K562 (cell line): Measurements from ENCODE around the gene MTSS2.

Experiments used
- BHLHE40 ChIP-seq: IDR thresholded peaks from 2 replicates; pipeline ENCODE4 v1.6.1; 2011; ENCODE audit warnings: low read length, improper control_type of control experiment
- EP300 ChIP-seq: IDR thresholded peaks from 2 replicates; pipeline ENCODE4 v1.6.1; 2012; ENCODE audit warnings: low read length, improper control_type of control experiment
- HDAC2 ChIP-seq: fragments of 450-650 bp; IDR thresholded peaks from 2 replicates; pipeline ENCODE4 v1.6.1; 2016; ENCODE audit warnings: mild to moderate bottlenecking
- MAFK ChIP-seq: IDR thresholded peaks from 2 replicates; pipeline ENCODE4 v1.6.1; 2011; ENCODE audit warnings: low read length, improper control_type of control experiment
- RFX5 ChIP-seq: IDR thresholded peaks from 2 replicates; pipeline ENCODE4 v1.6.1; 2011; ENCODE audit warnings: low read depth, mild to moderate bottlenecking, improper control_type of control experiment, low read length
- ZBTB7A ChIP-seq: IDR thresholded peaks from 2 replicates; pipeline ENCODE4 v1.6.1; 2011; ENCODE audit warnings: low read depth, mild to moderate bottlenecking, low read length, moderate library complexity, borderline replicate concordance; ENCODE audit not compliant: control insufficient read depth
- TF ChIP-seq, protein P1 (sequence below): fragments of 250-450 bp; sonication (Bioruptor Pico); IDR thresholded peaks from 2 replicates; pipeline ENCODE4 v1.4.0; 2020

DNA sequence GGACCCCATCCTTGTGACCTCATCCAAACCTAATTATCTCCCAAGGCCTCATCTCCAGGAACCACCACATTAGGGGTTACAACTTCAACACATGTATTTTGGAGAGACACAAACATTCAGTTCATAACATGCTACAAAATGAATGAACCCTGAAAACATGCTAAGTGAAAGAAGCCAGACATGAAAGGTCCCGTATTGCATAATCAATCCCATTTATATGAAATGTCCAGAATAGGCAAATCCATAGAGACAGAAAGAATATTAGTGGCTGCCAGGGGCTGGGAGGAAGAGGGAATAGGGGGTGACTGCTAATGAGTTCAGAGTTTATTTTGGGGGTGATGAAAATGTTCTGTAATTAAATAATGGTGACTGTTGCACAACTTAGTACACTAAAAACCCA, 43.2 kb downstream of the MTSS2 start:
- TF ChIP-seq RFX5 (no peak), EP300 (no peak), HDAC2 (no peak), ZBTB7A (no peak), BHLHE40 (no peak), MAFK (no peak)
- TF ChIP-seq, protein P1, sequence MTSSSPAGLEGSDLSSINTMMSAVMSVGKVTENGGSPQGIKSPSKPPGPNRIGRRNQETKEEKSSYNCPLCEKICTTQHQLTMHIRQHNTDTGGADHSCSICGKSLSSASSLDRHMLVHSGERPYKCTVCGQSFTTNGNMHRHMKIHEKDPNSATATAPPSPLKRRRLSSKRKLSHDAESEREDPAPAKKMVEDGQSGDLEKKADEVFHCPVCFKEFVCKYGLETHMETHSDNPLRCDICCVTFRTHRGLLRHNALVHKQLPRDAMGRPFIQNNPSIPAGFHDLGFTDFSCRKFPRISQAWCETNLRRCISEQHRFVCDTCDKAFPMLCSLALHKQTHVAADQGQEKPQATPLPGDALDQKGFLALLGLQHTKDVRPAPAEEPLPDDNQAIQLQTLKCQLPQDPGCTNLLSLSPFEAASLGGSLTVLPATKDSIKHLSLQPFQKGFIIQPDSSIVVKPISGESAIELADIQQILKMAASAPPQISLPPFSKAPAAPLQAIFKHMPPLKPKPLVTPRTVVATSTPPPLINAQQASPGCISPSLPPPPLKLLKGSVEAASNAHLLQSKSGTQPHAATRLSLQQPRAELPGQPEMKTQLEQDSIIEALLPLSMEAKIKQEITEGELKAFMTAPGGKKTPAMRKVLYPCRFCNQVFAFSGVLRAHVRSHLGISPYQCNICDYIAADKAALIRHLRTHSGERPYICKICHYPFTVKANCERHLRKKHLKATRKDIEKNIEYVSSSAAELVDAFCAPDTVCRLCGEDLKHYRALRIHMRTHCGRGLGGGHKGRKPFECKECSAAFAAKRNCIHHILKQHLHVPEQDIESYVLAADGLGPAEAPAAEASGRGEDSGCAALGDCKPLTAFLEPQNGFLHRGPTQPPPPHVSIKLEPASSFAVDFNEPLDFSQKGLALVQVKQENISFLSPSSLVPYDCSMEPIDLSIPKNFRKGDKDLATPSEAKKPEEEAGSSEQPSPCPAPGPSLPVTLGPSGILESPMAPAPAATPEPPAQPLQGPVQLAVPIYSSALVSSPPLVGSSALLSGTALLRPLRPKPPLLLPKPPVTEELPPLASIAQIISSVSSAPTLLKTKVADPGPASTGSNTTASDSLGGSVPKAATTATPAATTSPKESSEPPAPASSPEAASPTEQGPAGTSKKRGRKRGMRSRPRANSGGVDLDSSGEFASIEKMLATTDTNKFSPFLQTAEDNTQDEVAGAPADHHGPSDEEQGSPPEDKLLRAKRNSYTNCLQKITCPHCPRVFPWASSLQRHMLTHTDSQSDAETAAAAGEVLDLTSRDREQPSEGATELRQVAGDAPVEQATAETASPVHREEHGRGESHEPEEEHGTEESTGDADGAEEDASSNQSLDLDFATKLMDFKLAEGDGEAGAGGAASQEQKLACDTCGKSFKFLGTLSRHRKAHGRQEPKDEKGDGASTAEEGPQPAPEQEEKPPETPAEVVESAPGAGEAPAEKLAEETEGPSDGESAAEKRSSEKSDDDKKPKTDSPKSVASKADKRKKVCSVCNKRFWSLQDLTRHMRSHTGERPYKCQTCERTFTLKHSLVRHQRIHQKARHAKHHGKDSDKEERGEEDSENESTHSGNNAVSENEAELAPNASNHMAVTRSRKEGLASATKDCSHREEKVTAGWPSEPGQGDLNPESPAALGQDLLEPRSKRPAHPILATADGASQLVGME (CRISPR knock-in tag): no peak
